ENCODE measurements around the gene NDUFAF3.
A peak's percentile ranks its signal among the peaks of the same experiment; 100 is the strongest.

The NDUFAF3 gene

DNA sequence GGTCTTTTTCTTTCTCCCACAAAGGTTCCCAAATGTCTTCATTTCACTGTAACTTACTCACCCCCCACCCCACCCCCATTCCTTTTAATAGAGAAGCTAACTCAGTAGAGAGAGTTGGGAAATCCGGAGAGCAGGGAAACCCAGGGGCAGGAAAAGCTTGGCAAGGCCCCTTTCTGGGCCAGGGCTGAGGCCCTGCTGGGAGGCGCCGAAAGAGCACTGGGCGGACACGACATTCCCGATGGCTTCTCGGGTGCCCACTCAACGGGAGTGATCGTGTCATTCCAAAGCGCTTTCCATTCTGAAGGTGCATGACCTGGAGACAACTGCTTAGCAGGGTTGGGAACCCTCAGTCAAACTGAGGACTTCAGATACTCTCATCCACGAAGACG lies 2.0 kb upstream of the NDUFAF3 start:
- no peak for DNase-seq

DNA sequence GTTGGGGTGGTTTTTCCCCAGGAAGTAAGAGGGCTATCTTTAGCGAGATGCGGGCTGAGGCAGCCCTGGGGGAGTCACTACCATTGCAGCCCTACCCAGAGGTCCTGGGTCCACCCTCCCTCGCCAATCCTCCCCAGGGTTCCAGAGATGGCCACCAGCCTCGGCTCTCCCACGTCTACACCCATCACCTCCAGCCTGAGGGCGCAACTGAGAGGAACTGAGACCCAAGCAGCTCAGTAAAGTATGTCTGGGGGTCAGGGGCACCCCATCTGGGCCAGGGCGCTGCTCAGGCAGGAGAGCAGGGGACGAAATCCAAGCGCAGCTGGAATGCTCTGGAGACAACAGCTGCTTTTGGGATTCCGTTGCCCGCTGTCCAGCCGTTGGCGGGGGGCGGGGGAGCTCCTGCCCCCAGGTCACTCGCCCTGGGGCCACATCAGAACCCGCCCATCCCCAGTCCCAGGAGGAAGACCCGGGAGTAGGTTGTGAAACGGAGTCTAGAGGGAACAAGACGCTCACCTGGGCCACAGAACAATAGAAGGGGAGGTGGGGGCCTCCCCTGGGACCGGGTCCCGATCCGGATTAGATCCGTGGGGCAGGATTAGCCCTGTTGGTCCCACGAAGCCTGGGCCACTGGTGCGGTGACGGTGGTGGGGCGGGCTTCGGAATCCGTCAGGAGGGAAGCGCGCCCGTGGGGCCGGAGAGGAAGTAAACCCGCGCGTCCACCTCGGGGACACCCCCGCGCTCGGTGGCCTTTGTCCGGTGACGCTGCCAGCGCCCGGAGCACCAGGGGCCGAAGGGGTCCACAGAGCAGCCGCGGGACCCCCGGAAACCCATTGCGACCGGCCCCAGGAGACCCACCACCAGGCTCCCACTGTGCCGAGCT lies 1.4 kb upstream of the NDUFAF3 start:
- DNase-seq: no peak

DNA sequence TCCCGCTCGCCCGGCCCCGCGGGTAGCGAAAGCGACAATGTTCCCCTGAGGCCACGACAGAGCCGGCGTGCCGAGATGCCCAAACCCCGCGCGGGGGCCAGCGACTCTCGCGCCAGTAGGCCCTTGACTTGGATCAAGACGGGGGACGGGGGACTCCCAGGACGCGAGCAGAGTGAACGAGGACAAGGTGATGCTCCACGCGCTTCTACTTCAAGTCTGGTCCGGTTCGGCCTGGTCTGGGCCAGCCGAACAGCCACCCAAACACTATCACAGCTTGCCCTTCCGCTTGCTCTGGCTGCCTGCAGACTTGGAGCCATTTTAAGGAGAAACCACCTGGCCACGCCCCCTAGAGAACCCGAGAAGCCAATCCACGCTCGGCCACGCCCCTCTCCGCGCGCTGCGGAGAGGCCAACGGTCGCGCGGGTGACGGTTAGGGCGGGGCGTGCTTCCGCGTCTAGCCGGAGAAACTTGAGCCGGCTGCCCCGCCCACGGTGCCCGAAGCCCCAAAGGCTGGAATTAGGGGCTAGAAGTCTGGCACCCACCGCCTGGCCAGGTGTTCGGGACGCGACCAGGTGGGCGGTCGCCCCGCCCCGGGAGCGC lies 608 bp upstream of the NDUFAF3 start:
- peak; percentile 96 to 98 for DNase-seq

DNA sequence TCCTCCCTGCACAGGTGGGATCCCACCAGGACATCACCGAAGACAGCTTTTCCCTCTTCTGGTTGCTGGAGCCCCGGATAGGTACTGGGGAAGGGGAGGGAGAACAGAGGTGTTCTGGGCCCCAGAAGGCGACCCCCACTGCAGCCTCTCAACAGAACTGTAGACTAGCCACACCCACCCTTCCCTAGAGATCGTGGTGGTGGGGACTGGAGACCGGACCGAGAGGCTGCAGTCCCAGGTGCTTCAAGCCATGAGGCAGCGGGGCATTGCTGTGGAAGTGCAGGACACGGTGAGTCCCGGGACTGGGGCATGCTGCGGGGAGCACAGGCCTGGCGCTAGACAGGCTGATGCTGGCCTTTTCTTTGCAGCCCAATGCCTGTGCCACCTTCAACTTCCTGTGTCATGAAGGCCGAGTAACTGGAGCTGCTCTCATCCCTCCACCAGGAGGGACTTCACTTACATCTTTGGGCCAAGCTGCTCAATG lies 809 bp downstream of the NDUFAF3 start:
- no peak for DNase-seq

DNA sequence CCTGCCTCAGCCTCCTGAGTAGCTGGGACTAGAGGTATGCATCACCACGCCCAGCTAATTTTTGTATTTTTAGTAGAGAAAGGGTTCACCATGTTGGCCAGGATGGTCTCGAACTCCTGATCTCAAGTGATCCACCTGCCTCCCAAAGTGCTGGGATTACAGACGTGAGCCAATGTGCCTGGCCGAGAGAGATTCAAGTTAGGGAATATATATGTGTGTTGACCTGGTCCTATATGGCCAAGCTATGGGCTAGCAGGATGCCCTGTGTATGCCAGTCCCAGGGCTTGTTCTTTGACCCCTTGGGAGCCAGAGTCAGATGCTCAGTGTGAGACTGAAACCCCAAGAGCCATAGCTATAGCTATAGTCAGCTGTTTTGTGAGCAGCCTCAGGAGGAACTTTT lies 1.9 kb downstream of the NDUFAF3 start:
- no peak for DNase-seq

DNA sequence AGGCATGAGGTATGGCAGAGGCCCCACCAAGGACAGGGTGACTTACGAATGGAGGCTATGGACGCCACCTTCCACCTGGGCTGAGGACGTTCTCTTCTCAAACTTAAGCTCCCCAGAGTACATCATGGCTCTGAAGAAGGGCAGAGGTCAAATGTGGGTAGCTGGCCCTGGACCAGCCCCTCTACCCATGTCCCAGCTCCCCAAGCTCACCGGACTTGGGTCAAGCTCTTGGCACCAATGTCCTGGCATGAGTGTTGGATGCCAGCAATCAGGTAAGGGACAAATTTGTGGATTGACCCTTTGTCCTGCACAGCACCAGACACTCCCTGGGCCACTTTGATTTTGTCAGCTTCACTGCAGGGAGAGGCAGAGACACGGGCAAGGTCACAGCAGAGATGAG lies 2.5 kb downstream of the NDUFAF3 start:
- no peak for DNase-seq

DNA sequence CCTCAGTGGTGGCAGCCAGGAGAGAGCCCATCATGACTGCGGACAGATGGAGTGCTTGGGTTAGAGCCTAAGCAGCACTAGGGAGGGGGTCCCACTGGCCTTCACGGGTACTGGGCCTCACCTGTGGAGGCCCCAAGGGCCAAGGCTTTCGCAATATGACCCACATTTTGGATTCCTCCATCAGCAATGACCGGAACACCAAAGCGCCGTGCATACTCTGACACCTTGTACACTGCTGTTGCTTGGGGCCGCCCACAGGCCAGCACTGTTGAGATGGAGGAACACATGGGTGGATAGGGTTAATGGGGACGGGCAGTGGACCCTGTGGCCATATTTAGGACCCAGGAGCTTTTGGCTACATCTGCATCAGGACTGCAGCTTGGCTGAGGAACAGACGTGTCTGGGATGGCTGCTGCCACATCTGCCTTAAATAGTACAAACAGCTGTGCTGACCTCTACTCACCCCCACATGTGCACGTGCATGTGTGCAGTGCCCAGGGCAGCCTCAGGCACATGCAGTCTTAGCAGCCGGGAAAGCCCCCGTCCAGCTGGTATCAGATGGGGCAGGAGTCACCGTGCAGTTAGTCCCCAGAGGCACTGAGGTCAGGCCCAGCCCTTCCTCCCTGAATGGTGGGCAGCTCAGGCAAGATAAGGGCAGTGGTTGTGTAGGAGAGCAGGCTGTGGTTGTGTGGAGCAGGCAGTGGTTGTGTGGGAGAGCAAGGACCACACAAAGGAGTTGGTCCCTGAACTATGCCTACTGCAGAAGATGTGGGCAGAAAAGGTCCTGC lies 3.3 kb downstream of the NDUFAF3 start:
- no peak for DNase-seq

DNA sequence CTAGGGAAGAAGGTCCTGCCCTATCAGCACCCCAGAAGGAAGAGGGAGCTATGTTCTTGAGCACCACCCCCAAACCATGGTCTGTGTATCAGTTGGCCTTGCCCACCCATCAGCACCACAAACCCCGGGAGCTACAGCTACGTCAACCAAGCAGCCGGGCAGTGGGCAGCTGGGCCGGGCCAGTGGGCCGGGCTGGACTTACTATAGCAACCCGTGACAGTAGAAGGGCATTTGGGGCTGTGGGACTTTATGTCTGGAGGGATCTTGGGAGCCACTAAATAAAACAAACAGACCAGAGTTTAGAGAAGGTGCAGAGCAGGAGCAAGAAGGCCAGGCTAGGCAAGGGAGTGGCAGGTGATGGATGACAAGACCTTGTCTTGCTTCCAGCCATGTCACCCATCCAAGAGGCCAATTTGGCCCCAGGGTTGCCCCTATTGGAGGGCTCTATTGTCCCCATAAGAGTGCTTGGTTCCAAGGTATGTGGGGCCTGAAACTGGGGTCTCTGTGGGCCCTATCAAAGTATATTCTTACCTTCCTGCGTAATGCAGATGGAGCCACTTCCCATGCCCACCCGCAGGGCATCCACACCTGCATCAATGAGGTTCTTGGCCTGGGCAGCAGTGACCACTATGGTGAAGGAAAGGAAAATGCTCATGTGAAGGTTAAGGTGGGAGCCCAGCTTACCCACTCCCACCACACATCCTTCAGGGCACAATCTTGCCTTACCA lies 4.0 kb downstream of the NDUFAF3 start:
- no peak for DNase-seq

DNA sequence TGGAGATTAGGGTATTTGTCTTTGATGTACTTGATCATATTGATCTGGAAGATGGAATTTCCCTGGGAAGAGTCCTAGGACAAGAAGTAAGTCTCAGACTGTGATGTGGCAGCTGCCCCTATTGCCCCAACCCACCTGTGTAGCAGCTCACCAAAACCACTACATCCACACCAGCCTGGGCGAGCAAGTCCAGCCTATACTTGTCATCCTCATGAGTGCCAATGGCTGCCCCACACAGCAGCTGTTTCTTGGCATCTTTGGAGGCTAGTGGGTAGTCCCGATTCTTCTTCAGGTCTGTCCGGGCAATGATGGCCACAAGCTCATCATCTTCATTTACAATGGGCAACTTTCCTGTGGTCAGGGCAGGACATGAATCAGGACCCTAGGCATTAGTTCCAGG lies 4.6 kb downstream of the NDUFAF3 start:
- DNase-seq: no peak

DNA sequence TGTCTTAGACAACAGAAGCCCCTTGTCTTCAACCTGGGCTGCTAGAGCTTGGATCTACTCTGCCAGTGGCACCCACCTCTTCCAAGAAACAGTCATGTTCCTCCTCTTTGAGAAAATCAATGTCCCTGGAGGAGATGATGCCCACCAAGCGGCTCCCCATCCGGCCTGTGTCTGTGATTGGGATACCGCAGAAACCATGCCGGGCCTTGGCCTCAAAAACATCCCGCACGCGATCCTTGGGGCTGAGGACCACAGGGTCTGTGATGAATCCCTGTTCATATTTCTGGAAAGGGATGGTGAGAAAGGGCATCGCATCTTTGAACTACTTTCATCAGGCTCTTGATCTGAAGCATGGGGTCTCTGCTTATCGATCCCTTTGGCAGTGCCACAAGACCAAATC lies 5.7 kb downstream of the NDUFAF3 start:
- no peak for DNase-seq

DNA sequence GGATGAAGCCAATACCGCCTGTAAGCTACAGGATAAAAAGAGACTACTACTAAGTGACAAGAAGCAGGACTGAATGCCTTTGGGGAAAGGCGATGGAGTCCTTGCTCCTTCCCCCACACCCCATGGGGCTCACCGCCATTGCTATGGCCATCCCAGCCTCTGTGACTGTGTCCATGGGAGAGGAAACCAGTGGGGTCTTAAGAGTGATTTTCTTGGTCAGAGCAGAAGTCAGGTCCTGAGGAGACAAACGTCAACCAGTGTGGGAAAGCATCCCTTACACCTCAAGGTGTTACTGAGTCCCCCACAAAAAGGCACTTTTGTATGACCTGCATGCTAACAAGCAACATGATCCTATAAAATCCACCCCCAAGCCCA lies 6.4 kb downstream of the NDUFAF3 start:
- no peak for DNase-seq

DNA sequence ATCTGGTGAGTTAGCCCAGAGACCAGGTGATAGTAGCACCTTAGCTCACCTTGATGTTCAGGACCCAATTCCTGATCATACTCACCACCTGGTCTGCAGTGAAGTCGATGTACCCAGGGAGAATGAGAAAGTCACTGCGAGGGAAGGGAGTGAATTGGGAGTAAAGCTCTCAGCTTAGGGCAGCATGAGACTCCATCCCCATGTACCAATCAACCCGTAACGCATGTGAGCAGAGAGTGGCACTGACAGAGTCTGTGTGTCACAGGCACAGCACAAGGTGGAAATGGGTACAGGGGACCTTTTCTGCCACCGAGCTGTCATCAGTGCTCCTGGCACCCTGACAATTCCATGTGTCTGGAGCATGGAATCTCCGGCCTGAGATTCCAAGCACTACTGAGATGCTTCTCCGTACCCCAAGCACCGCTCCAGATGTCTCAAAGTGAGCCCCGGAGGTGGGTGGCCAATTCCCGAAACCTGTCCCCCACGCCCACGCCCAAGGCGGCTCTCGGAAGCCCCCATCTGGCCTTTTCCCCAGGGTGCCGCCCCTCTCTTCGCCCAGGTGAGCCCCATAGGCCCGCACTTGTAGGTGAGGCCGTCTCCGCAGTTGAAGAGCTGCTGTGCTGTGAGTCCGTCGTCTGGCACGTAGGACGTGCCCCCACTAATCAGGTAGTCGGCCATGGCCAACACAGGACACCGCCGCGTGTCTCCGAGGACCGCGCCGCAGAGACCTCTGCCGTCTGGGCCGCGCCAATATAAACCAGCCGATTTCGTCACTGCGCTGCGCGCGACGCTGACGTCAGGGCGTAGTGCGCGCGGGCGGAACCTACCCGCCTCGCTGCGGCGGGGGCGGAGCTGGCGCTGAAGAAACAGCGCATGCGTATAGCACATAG lies 7.0 kb downstream of the NDUFAF3 start, which contains the start of gene IMPDH2:
Gene IMPDH2 (minus strand): TSS at position 726 of the 890 bp plus-strand sequence. CDS start 48 bp downstream, at position 678.
- peak; percentile 82 to 83 for DNase-seq

DNA sequence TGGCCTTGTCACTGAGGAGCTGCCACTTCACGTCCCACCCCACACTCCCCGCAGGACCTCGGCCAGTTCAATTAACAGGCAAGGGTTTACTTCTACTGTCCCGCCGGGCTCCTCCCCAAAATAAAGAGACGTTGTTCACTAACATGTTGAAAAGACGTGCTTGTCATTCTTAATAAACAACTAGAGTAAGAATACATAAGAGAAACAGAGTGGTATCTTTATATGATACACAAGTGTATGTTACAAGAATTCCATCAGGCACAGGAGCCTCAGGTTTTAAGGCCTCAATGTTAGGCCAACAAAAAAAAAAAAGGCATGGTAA lies 7.6 kb downstream of the NDUFAF3 start:
- DNase-seq: no peak

DNA sequence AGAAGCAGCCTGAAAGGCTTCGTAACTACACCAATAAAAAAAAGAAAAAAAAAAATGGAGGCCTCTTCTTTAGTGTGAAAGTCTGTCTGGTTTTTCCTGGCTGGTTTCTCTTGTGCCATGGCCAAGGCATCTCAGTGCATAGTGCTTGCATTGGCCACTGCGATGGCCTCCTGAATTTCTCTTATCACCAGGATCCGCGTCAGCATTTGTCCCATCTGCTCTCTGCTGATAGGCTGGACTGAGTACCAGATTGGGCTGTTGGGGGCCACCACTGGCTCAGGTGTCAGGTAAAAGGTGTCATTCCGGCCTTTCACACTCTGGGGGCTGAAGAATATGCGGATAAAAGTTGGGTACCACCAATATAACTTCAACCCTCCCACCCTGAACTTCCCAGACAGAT lies 8.4 kb downstream of the NDUFAF3 start:
- no peak for DNase-seq

DNA sequence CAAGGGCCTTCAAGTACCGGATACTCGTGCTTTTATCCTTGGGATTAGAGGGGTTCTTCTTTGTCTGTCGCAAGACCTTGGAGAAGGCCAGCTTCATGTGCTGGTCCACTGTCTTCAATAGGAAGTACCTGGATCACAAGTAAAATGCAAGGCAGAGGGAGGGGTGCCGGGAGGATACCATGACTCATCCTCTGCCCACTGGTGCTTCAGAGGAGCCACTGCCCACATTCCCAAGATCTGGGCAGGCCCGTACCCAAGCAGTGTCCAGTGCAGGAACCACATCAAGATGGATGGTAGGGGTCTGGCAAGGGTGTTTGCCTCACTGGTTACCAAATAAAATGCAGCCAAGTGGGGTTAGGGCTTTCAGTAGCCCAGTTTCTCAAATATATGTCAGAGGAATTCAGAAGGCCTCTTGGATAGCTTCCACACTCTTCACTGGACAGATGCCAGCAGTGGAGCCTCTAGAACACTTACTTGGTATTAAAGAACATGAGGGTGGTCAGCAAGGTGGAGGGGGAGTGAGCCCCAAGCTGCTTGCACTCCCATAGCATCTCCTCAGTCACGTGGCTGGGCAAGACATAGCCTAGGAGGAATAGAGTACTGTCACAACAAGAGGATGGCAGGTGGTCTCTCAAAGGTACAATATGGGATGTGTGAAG lies 10.9 kb downstream of the NDUFAF3 start:
- no peak for DNase-seq

DNA sequence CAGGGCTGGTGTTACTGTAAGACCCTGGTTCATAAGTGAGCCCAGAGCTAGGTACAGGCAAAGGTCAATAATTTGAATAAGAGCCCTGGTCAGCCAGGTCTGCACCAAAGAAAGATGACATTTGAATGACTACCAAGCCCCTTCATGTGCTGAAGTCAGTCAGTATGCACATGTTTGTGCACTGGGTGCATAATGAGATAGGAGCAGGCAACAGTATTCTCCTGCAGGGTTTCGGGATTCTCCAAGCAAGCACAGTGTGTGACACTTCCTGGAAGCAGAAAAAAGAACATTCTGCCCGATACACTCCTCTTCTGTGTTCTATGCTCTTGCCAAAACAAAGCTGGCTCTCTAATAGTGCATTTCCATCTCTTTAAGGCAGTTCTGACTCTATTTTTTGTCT lies 12.7 kb downstream of the NDUFAF3 start:
- DNase-seq: no peak

DNA sequence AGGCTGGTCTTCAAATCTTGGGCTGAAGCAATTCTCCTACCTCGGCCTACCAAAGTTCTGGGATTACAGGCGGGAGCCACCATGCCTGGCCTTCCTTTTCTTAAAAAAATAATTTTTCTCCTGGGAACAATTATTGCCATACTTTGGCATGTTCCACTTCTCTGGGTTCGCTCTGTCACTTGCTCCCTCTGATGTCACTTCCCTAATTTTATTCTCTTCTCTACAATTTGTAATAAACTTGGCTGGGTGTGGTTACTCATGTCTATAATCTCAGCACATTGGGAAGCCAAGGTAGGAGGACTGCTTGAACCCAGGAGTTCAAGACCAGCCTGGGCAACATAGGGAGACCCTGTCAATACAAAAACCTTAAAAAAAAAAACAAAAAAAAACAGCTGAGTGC lies 13.4 kb downstream of the NDUFAF3 start:
- no peak for DNase-seq

DNA sequence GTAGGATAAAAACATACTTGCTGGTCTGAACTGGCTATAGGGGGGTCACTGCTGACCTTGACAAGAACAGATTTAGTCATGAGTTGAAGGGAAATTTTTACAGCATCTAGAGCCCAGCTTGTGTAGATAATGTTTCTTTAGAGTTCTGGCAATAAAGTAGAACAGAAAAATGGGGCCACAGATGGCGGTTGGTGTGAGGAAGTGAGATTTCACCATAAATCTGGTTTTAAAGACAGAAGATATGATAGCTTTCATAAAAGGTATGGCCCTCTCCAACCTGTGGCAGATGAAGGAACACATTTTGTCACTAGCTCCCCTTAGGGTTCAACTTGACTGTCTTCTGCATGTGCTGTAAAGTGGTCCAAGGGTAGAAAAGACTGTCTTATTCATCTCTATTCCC lies 31.6 kb downstream of the NDUFAF3 start:
- DNase-seq: no peak

DNA sequence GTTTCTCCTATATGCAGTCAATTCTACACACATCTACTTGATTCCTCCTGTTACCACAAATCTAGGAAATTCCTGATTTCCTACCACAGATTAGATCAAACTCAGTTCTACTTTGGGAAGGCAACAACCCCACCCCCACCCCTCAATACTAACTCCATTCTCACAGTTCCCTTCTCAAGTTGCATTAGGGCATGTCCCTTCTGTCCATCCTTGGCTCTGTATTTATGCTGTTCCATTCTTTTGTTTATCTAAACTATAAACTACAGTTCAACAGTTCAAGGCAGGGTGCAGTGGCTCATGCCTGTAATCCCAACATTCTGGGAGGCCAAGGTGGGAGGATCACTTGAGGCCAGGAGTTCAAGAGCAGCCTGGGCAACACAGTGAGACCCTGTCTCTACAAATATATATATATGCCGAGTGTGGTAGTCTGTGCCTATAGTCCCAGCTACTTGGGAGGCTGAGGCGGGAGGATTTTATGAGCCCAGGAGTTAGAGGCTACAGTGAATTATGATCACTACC lies 32.5 kb downstream of the NDUFAF3 start:
- DNase-seq: no peak

DNA sequence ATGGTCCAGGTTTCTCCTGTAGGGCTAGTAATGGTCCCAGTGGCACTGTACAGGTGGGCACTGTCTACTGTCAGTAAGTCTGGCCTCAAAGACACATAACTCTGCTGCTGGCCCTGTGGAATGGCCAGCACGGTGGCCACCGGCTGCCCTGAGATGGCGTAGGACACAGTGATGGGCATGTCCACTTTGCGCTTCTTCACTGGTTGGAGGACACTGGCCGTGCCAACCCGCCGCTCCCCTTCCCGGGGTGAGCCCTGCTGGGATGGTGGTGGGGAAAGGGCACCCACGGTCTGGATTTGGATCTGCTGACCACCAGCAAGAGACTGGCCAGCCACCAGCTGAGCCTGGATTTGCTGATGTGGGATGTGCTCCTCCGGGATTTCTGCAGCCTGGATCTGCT lies 35.3 kb downstream of the NDUFAF3 start:
- no peak for DNase-seq

DNA sequence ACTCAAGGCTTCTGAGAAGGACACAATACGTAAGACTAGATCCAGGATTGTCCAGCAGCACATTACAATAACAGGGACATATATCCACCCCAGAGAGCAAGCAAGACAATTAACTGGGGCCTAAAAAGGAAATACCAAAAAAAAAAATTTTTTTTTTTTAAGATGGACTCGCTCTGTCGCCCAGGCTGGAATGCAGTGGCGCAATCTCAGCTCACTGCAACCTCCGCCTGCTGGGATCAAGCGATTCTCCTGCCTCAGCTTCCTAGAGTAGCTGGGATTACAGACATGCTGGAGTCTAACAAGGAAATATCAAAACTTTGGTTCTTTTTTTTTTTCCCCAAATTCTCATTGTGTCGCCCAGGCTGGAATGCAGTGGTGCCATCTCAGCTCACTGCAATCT lies 36.1 kb downstream of the NDUFAF3 start:
- no peak for DNase-seq

Data from SHP77 (cell line).